HG03045 (cell line): ENCODE results near the gene PIGT.
A peak's percentile ranks its signal among the peaks of the same experiment; 100 is the strongest.
"Not testable (repeated sequence)": the region's sequence is repeated elsewhere in the genome, so short reads cannot be mapped to it uniquely, and the experiment has no call there.

ENCODE experiments used
- ATAC-seq: cut with Tn5 transposase; IDR thresholded peaks from one replicate; pipeline ENCODE4 v1.9.1; 2021; ENCODE audit warnings: mild to moderate bottlenecking, moderate library complexity; ENCODE audit not compliant: unreplicated experiment

Gene PIGT

DNA sequence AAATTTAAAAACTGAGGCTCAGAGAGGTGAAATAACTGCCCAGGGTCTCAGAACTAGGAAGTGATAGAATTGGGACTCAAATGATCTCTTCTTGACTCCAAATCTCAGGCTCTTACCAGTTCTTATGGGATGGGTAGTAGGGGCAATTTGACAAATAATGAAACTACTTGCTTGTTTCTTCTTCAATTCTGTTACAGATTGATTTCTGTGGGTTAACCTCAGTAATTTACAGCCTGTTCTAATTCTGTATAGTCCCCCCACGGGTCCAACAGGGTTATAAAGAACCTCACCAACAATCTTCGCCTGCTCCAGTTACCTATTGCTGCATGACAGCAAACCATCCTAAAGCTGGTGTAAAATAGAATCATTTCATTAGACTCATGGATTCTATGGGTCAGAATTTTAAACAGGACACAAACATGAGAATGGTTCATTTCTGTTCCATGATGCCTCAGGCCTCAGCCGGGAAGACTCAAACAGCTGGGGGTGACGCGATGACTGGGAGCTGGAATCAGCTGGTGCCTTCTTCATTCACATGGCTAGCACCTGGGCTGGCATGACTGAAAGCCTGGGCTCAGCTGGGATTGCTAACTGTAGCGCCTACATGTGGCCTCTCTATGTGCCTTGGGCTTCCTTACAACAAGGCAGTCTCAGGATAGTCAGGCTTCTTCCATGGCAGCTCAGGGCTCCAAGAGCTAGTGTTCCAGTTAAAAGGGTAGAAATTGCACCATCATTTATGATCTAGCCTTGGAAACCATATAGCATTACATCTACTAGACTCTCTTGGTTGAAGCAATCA is 47.0 kb downstream of the PIGT start:
- ATAC-seq, result no peak

GRCh38 chr20:45463709-45464108 is 47.8 kb downstream of the PIGT start:
- ATAC-seq, result no peak

GRCh38 chr20:45465491-45466266 is 49.7 kb downstream of the PIGT start:
- ATAC-seq, result no peak

GRCh38 chr20:45467172-45467571 is 51.2 kb downstream of the PIGT start:
- ATAC-seq, result no peak

DNA sequence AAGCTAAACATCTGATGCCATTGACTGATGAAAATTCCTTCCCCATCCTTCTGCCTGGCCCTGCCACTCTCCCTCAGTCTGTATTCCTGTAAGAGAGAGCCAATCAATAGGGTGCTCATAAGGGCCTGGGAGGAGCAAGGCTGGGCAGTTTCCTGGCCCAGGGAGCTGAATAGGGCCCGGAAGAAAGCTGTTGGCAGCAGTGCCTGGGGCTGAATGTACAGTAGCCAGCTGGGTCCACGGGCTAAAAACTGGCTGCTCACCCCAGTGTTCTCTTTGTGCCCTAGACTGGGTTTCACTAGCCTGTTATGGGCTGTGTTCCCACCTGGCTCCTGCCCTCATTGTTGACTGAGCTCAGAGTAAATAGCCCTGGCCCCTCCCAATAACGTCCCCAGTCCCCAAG is 51.9 kb downstream of the PIGT start:
- no peak for ATAC-seq

DNA sequence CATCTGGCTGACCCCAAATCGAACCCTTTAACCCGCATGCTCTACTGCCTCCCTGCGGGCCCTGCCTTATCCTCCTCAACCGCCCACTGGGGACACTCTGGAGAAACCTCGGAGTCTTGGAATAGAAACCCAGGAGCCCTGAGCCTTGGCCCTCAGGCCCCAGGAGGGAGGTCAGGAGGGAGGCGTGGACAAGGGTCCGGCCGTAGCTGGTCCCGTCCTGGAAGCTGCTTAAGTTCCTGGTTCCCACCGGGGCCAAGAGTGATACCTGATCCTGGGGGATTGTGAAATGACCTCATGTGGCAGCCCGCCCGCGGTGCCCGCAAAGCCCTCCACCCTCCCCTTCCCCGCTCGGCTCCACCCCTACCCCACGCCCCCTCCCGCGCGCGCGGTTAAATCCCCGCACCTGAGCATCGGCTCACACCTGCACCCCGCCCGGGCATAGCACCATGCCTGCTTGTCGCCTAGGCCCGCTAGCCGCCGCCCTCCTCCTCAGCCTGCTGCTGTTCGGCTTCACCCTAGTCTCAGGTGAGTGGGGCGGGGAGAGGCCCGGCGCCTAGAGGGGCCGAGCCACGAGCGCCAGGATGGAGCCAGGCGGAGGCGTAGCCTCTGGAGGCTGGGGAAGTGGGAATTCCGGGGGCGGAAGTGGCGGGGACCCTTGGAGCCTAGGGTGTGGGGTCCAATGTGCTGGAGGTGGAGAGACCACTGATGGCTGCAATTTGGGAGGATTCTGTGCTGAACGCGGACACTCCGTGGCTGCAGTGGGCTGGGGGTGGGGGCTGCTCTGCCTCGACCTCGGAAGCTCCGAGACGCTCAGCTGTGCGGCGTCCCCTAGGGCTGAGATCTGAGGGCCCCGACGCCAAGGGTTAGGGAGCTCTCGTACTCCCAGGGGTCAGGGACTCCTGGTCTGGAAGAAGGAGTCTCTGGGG is 53.7 kb downstream of the PIGT start, which contains the start of gene WFDC2:
Gene WFDC2, plus strand, starts transcription at position 418 of the 926 bp plus-strand sequence. Its CDS starts 29 bp downstream, at position 447.
- peak; percentile 5 for ATAC-seq

DNA sequence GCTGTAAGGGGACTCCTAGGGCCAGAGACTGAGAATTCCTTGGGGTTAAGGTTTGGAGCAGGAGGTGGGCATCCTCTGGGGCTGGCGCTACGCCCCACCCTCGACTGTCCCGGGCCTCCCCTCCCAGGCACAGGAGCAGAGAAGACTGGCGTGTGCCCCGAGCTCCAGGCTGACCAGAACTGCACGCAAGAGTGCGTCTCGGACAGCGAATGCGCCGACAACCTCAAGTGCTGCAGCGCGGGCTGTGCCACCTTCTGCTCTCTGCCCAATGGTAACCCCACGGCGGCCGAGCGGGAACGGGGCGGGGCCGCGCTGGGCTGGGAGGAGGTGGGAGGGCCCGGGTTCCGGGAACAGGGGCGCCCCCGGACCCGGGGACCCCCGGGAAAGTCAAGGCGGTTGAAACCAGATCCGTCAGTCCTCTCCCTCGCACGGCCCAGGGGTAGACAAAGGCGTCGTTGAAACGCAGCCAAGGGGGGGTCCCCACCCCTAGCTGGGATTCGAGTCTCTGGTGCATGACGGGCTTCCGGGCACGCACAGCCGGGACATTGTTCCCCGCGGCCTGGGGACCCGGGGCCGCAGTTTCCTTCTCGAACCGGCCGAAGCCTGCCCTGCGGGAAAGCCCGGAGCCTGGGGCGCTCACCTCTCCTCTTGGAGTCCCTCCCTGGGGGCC is 54.5 kb downstream of the PIGT start:
- peak; percentile 64 for ATAC-seq

DNA sequence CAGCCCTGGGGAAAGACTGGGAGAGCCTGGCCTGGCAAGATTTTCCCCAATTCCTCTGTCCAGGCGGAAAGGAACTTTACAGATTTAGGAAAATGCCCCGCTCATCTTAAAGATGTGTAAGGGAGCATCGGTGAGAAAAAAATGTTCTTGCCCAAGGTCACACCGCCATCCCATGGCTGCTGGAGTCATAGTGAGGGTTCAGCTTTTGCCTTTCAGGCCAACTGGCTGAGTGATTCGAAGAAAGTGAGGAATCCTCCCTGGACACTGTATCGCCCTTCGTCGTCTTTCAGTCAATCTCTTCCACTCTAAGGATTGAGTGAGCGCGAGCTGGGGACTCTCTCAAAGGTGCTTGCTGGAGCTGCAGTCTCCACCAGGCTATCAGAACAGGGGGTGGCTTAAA is 55.0 kb downstream of the PIGT start:
- no peak for ATAC-seq

- not testable (repeated sequence) for ATAC-seq
Measured at GRCh38 chr20:45472286-45472685, 56.3 kb downstream of the PIGT start.
